GM18499 (cell line): ENCODE results near the gene SETD7.
"Not testable (repeated sequence)": the region's sequence is repeated elsewhere in the genome, so short reads cannot be mapped to it uniquely, and the experiment has no call there.

ENCODE experiments used
- ATAC-seq: cut with Tn5 transposase; IDR thresholded peaks from one replicate; pipeline ENCODE4 v1.9.1; 2021; ENCODE audit warnings: moderate number of reproducible peaks; ENCODE audit not compliant: insufficient read depth, unreplicated experiment

The SETD7 gene

DNA sequence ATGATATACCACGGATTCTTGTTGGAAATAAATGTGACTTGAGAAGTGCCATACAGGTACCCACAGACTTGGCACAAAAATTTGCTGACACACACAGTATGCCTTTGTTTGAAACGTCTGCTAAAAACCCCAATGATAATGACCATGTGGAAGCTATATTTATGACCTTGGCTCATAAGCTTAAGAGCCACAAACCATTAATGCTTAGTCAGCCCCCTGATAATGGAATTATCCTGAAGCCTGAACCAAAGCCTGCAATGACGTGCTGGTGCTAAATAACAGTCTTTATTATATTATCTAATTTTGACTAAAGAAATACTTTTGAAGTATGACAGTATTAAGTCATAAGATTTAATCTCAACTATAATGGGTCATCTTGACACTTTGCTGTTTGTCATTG is 83.2 kb downstream of the SETD7 start:
- no peak for ATAC-seq

DNA sequence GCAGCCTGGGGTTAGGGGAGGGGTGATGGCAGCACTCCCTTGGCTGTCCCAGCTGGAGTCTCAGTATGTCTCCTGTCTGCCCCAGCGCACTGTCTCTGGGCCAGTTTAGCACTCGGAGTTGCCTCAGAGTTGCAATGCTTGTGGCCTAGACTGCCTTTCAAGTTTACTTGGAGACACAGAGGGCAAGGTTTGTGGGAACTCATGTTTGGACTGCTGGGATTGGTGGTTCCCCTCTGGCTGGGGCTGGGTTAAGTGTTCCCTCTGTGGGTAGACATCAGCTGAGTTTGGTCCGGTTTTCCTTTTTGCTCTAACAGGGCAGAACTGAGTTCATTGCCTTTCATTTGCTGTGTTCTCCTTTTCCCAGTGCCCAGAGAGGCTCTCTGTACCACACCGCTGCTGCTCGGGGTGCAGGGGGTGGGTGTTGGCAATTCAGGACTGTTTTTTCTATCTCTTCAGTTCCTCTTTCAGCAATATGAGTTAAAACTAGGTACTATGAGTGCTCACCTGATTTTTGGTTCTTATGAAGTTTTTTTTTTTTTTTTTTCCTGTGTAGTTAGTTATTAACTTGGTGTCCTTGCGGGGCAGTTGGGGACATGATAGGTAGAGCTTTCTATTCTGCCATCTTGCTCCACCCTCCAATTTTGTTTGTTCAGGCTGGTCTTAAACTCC is 84.9 kb downstream of the SETD7 start:
- ATAC-seq = no peak

- no peak for ATAC-seq
Observed at GRCh38 chr4:139470295-139470694, 85.7 kb downstream of the SETD7 start.

- no peak for ATAC-seq
Observed at GRCh38 chr4:139469869-139470268, 86.2 kb downstream of the SETD7 start.

GRCh38 chr4:139469216-139469615 is 86.8 kb downstream of the SETD7 start:
- ATAC-seq = no peak

DNA sequence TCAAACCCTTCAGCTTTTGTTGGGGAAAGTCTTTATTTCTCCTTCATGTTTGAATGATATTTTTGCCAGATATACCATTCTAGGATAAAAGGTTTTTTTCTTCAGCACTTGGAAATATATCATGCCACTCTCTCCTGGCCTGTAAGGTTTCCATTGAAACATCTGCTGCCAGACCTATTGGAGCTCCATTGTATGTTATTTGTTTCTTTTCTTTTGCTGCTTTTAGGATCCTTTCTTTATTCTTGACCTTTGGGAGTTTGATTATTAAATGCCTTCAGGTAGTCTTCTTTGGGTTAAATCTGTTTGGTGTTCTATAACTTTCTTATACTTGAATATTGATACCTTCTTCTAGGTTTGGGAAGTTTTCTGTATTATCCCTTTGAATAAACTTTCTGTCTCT is 87.3 kb downstream of the SETD7 start:
- ATAC-seq = not testable (repeated sequence)

- no peak for ATAC-seq
Observed at GRCh38 chr4:139465922-139466321, 90.1 kb downstream of the SETD7 start.

DNA sequence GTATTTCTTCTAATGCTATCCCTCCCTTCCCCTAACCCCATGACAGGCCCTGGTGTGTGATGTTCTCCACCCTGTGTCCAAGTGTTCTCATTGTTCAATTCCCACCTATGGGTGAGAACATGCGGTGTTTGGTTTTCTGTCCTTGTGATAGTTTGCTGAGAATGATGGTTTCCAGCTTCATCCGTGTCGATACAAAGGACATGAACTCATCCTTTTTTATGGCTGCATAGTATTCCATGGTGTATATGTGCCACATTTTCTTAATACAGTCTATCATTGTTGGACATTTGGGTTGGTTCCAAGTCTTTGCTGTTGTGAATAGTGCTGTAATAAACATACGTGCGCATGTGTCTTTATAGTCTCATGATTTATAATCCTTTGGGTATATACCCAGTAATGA is 91.5 kb downstream of the SETD7 start:
- ATAC-seq = not testable (repeated sequence)

DNA sequence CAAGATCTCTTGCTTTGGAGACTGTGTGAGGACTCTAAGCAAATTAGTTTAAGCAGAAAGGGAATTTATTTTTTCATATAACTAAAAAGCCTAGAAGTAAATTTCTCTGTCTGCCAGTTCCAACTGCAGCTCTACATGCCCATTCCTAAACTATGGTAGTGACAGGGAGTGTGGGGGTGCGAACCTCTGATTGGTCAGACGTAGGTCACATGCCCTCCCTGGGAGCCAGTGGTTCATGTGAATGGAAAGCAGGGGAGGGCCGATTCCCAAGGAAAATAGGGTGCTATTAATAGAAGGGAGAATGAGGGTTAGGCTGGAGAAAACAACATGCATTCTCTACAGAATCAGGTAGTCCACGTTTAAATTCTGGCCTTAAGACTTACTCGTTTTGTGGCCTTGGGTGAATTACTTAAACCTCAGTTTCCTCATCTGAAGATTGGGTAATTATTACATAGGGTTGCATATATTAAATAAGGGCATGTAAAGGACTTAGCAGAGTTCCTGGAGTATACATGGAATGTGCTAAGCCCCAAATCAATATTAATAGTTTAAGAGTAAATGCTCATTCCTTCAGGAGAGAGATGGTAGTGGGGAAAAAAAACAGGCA is 94.9 kb downstream of the SETD7 start:
- no peak for ATAC-seq

- ATAC-seq = no peak
Observed at GRCh38 chr4:139460565-139460964, 95.5 kb downstream of the SETD7 start.

GRCh38 chr4:139458999-139459398 is 97.0 kb downstream of the SETD7 start:
- no peak for ATAC-seq

DNA sequence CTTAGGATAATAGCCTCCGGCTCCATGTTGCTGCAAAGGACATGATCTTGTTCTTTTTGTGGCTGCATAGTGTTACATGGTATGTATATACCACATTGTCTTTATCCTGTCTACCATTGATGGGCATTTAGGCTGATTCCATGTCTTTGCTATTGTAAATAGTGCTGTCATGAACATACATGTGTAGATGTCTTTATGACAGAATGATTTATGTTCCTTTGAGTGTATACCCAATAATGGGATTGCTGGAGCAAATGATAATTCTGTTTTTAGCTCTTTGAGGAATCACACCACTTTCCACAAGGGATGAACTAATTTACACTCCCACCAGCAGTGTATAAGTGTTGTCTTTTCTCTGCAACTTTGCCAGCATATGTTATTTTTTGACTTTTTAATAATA is 97.5 kb downstream of the SETD7 start:
- ATAC-seq = no peak

DNA sequence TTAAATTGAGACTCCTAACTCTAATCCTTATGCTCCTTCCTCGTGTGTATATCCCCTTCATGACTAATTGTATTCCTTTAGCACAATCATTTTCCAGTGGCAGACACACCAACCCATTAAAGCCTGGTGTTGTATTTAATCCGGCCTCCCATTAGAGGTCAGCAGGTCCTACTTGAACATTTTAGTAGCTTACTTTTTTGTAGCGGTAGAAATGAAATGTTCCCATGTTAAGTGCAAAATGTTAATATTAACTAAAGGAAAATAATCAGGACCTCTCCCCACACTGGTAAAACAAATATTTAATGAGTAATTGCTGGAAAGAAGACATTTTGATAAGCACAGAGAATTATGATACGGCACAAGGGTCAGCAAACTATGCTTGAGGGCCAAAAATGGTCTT is 98.7 kb downstream of the SETD7 start:
- ATAC-seq = no peak

DNA sequence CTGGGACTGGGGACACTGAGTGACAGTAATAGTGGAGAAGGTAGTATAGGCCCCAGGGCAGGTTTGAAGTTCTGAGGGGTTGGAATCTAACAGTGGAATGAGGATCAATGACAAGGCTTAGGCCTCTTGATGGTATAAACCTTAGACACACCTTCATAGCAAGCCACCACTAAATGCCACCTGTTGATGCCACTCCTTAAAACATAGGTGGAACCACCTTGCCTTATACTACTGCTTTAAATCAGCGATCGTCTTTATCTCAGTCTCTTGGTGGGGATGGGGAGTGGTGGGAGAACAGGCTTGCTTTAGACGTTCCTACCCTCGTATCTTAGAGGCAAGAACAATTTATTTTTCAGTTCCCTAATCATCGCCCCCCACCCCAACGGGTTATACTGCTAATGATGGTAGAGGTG is 100.9 kb downstream of the SETD7 start:
- no peak for ATAC-seq

DNA sequence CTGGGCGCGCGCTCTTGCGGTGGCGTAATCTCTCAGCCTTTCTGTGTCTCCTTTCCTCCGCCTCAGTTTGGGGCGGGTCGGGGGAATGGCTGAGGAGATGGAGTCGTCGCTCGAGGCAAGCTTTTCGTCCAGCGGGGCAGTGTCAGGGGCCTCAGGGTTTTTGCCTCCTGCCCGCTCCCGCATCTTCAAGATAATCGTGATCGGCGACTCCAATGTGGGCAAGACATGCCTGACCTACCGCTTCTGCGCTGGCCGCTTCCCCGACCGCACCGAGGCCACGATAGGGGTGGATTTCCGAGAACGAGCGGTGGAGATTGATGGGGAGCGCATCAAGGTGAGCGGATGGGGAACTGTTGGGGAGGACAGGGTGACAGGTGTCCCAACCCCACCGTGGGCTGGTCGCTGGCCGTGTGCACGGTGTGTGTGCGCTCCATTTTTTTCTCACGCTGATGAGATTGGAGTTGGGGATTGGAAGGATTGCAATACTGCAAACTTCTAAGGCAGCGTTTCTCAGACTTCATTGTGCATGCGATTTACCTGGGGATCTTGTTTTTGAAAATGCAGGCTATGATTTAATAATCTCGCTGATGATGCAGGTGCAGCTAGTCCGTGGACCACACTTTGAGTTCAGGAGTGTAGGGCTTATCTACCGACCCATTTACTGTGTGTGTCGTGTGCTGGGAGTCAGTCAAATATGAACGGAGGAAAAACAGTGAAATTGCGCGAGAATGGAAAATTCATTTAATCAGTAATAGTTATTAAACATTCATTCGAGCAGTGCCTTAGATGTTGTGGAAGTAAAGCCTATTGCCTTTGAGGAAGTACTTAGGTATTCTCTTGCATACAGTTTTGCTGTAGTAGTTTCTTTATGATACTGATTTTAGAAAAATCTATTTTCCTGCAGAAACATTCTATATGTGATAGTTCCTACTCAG is 101.6 kb downstream of the SETD7 start, which contains the start of gene RAB33B:
Gene RAB33B, plus strand, starts transcription at position 11 of the 935 bp plus-strand sequence. Its CDS starts 75 bp downstream, at position 86.
- ATAC-seq = peak; percentile 2

GRCh38 chr4:139453371-139454110 is 102.5 kb downstream of the SETD7 start:
- ATAC-seq = peak; percentile 85

DNA sequence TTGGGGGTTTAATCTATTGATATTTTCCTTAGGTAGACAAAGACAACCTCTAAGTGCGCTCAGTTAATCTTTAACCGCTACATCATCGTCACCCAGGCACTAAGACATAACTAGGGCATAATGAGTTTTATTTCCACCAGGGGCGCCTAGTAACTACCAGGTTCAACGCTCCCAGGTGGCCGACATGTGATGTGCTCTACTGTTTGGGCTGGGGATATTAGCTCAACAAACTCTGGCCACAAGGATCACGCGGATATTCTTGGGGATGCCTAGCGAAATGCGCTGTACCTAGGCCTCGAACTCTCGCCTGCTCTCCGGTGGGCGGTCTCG is 103.0 kb downstream of the SETD7 start:
- peak; percentile 37 for ATAC-seq

DNA sequence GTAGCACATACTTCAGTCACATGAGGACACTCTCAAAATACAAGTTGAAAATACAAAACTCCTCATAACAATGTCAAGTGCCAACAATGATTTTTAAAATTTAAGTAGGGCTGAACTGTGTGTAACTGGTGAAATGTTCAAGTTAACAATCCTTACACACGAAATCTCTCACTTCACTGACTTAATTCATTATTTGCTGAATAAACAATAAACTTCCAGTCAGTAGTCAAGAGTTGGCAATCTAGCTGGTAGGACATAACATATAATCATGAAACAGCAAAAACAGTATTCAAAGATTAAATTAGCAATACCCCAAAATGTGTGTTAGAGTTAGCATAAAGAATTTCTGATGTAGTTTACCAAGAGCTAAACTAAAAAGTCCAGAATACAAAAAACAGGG is 104.0 kb downstream of the SETD7 start:
- ATAC-seq = no peak

DNA sequence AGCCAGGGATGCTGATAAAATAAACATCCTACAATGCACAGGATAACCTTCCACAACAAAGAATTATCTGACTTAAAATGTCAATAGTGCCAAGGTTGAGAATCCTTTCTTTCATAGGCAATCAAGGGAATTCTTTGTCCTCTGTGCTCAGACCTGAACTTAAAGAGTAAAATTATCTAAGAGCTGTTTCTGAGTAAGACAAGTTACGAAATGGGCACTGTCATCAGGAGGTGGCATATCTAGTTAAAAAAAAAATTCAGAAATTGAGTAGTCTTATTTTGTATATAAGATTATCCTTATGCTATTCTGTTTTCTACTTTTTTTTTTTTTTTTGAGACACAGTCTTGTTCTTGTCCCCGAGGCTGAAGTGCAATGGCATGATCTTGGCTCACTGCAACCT is 105.4 kb downstream of the SETD7 start:
- ATAC-seq = no peak

DNA sequence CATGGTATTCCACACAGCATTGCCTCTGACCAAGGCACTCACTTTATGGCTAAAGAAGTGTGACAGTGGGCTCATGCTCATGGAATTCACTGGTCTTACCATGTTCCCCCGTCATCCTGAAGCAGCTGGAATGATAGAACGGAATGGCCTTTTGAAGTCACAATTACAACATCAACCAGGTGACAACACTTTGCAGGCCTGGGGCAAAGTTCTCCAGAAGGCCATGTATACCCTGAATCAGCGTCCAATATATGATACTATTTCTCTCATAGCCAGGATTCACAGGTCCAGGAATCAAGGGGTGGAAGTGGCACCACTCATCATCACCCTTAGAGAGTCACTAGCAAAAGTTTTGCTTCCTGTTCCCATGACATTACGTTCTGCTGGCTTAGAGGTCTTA is 108.9 kb downstream of the SETD7 start:
- not testable (repeated sequence) for ATAC-seq
